Glomerular endothelial cell (primary cell): ENCODE results near the gene PLXNA4. TPM values are rescaled to one million over a fixed set of nuclear protein-coding genes. Genes with fewer than 3 reads are reported as not detected.

Source experiments
- DNase-seq: peaks from one replicate; pipeline ENCODE4 v3.0.0-alpha.2; 2011; ENCODE audit warnings: low read depth, low spot score; ENCODE audit errors: extremely low read depth
- total RNA-seq: library from RNA; depleted of rRNA; stranded (reverse); fragments of >200 nt; gene quantifications from 2 replicates; pipeline ENCODE4 v1.2.3, GENCODE V29; 2015

The PLXNA4 gene
- total RNA-seq, 1 donor from 2014 or later = 1.2 TPM

DNA sequence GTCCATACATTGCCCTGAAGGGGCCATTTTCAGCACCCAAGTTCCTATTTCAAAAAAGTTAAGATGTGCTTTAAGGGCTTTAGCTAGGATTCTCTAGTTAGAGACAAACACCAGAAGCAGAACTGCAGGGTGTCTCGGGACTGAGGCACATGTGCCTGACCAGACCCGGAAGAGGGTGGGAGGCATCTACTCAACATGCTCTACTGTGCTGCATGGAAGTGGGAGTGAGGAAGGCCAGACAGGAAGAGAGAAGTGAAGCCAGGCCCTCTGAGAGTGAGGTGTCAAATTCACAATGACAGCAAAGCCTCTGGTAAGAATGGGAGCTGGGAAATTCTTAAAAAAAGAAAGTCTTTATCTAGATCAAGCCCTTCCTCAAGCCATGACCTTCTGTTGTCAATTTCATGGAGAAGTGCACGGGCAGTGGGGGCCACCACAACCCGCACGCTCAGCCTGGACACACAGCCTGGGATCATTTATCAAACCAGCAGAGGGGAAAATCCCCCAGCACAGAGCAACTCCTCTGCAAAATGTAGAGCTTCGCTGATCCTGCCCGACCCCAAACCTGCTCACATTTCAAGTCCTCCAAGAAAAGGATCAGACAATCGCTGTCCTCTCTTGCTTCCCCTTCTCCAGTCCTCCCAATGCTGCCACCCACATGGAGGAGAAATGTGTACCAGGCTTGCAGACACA, 38.7 kb downstream of the PLXNA4 start:
- no peak for DNase-seq

- no peak for DNase-seq
These were observed 39.4 kb downstream of the PLXNA4 start for GRCh38 chr7:132536654-132537395.

DNA sequence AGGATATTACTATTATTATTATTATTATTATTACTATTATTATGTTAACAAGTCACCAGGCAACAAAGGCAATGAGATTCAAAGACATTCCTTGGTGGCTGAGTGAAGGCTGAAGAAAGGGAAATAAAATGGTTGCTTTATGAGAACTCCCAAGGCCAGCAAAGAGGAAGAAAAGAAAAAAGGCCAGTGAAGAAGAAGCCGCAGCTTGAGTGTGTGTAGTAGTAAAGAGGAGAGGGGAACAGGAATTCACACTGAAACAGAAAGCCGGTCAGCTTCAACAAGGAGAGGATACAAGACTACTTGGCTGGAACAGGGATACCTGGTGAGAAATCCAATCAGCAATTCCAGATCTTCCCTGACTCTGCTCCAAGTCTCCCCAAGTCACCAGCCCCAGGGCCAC, 42.4 kb downstream of the PLXNA4 start:
- DNase-seq = no peak

GRCh38 chr7:132532281-132532680, 44.0 kb downstream of the PLXNA4 start:
- no peak for DNase-seq

GRCh38 chr7:132531562-132531961, 44.7 kb downstream of the PLXNA4 start:
- no peak for DNase-seq

- DNase-seq = no peak
These were observed 47.6 kb downstream of the PLXNA4 start for GRCh38 chr7:132528695-132529094.

GRCh38 chr7:132527467-132528410, 48.5 kb downstream of the PLXNA4 start:
- no peak for DNase-seq

- DNase-seq = no peak
These were observed 50.0 kb downstream of the PLXNA4 start for GRCh38 chr7:132526111-132526740.

GRCh38 chr7:132521423-132521822, 54.8 kb downstream of the PLXNA4 start:
- no peak for DNase-seq

DNA sequence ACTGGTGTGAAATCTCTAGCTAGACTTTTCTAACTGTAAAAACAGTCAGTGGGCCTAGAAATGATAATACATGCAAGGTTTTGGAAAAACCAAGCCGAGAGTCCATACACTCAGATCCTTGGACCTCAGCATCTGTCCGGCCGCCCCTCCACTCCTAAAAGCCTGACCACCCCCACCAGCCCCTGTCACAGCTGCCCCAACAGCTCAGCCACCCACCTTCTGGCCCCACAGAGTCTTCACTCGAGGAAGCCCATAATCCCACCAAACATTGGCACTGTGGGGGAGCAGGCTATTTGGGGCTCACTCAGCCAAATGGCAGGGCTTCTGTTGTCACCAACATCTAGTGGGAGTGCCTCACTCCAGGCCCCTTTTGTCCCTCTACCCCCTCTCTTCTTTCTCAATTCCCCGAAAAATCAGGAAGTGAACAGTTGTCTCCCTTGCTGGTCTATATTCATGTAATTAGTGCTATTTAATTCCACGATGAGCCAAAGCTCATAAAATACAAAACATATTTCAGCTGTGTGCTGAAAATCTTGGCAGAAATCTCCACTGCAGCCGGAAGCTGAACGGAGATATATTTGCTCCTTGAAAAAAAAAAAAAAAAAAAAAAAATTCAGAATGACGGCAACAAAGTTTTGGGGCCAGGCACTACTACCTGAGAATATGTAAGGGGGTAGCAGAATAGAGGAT, 55.5 kb downstream of the PLXNA4 start:
- no peak for DNase-seq

GRCh38 chr7:132519936-132520335, 56.3 kb downstream of the PLXNA4 start:
- no peak for DNase-seq

- DNase-seq = no peak
These were observed 57.5 kb downstream of the PLXNA4 start for GRCh38 chr7:132518839-132519173.

- DNase-seq = no peak
These were observed 58.0 kb downstream of the PLXNA4 start for GRCh38 chr7:132518102-132518838.

GRCh38 chr7:132516042-132516840, 60.0 kb downstream of the PLXNA4 start:
- DNase-seq = no peak

DNA sequence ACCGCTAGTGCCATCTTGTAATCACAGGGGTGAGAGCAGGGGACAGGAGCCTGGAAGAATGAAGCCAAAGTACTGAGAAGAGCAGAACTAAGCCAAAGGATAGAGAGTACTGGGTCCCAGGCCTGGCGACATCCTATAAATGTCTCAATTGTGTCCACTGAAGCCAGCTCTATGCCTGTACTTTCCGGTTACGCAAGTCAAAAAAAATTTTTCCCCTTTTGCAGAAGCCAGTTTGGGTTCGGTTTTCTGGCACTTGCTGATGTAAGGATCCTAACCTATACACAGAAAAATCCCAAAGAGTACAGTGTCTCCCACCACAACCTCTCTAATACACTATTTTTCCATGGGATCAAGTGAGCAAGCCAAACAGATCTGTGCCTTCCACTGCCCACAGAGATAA, 61.1 kb downstream of the PLXNA4 start:
- no peak for DNase-seq

- DNase-seq = no peak
These were observed 61.8 kb downstream of the PLXNA4 start for GRCh38 chr7:132514430-132514829.

GRCh38 chr7:132511921-132512320, 64.3 kb downstream of the PLXNA4 start:
- DNase-seq = no peak

- DNase-seq = no peak
These were observed 64.9 kb downstream of the PLXNA4 start for GRCh38 chr7:132511387-132511786.

GRCh38 chr7:132509643-132510042, 66.6 kb downstream of the PLXNA4 start:
- DNase-seq = no peak
